CD4-positive, CD25-positive, alpha-beta regulatory T cell (primary cell): Measurements from ENCODE around the gene SLC6A19. TPM values are rescaled to one million over a fixed set of nuclear protein-coding genes. Genes with fewer than 3 reads are reported as not detected.

Experiments used
- ATAC-seq, 2 donors: fragments of 150-1000 bp; cut with Tn5 transposase; one replicate each; pipeline ENCODE4 v1.10.0; 2021; ENCODE audit warnings: low read depth in 2 of 2, moderate number of reproducible peaks in 2 of 2, moderate library complexity in 1 of 2
- DNase-seq, 3 donors: peaks; one replicate each; pipeline versions ENCODE4 v3.0.0 to v3.0.0-alpha.2; 2012 to 2022; ENCODE audit warnings: mixed read lengths in 1 of 3
- H3K27ac ChIP-seq: one replicate; pipeline ENCODE4 v1.7.0; 2013; ENCODE audit warnings: mild to moderate bottlenecking, low read length; ENCODE audit not compliant: insufficient read depth, poor library complexity, severe bottlenecking
- H3K27me3 ChIP-seq: one replicate; pipeline ENCODE4 v1.7.0; 2013; ENCODE audit warnings: low read length; ENCODE audit not compliant: control insufficient read depth, insufficient read depth
- H3K36me3 ChIP-seq: one replicate; pipeline ENCODE4 v1.7.0; 2013; ENCODE audit warnings: mild to moderate bottlenecking, low read length, moderate library complexity; ENCODE audit not compliant: control insufficient read depth, insufficient read depth
- H3K4me1 ChIP-seq: 2 replicates; pipeline ENCODE4 v1.7.0; 2013; ENCODE audit warnings: mild to moderate bottlenecking, low read length; ENCODE audit not compliant: insufficient read depth, control insufficient read depth, poor library complexity, severe bottlenecking
- H3K4me3 ChIP-seq: one replicate; pipeline ENCODE4 v1.7.0; 2013; ENCODE audit warnings: low read depth, mild to moderate bottlenecking, low read length, moderate library complexity
- H3K9me3 ChIP-seq, 2 experiments: 1 replicate in 1 of 2; 2 replicates in 1 of 2; pipeline ENCODE4 v1.7.0; 2013; ENCODE audit warnings: low read length in 2 of 2, mild to moderate bottlenecking in 1 of 2, moderate library complexity in 1 of 2; ENCODE audit not compliant: control insufficient read depth in 2 of 2
- H3K27ac Mint-ChIP-seq, 3 donors: one replicate each; pipeline ENCODE4 v1.8.0; 2020 to 2022; ENCODE audit warnings: mild to moderate bottlenecking in 3 of 3, mixed read lengths in 3 of 3, moderate library complexity in 2 of 3
- H3K27me3 Mint-ChIP-seq: one replicate; pipeline ENCODE4 v1.8.0; 2022; ENCODE audit warnings: mild to moderate bottlenecking, mixed read lengths
- H3K36me3 Mint-ChIP-seq: one replicate; pipeline ENCODE4 v1.8.0; 2020; ENCODE audit warnings: mixed read lengths
- H3K4me1 Mint-ChIP-seq, 4 donors: one replicate each; pipeline ENCODE4 v1.8.0; 2020 to 2022; ENCODE audit warnings: mixed read lengths in 4 of 4, mild to moderate bottlenecking in 1 of 4
- H3K4me3 Mint-ChIP-seq, 4 donors: one replicate each; pipeline ENCODE4 v1.8.0; 2020 to 2022; ENCODE audit warnings: mild to moderate bottlenecking in 4 of 4, mixed read lengths in 4 of 4, moderate library complexity in 3 of 4
- H3K9me3 Mint-ChIP-seq, 7 donors: one replicate each; pipeline ENCODE4 v1.8.0; 2020 to 2022; ENCODE audit warnings: mixed read lengths in 7 of 7, mild to moderate bottlenecking in 3 of 7, moderate library complexity in 2 of 7
- polyA plus RNA-seq, 4 donors: library from polyadenylated mRNA; unstranded; fragments of 300-500 nt; fragmentation: Illumina TruSeq; gene quantifications; one replicate each; pipeline ENCODE4 v1.2.3, GENCODE V29; 2021
- total RNA-seq: library from RNA; stranded (reverse); gene quantifications from one replicate; pipeline ENCODE4 v1.2.3, GENCODE V29; 2022

The SLC6A19 gene
- total and polyA plus RNA-seq, 5 donors from 2014 or later, result not detected

- H3K9me3 ChIP-seq, result no peaks in the 10 kb centered on the region
- Mint-ChIP-seq H3K4me3 (no peak overlapping the region), H3K27ac (peak overlapping the region in 1 of 3 donors; percentile 43), H3K36me3 (no peaks in the 10 kb centered on the region), H3K27me3 (peaks cover 4% of the 10 kb centered on the region), H3K4me1 (no peaks in the 10 kb centered on the region), H3K9me3 (peaks cover 0 to 2% (median 0%) of the 10 kb centered on the region in 7 donors)
- ATAC-seq, result no peak
- no peaks in the 10 kb centered on the region for H3K36me3 ChIP-seq
- no peaks in the 10 kb centered on the region for H3K27me3 ChIP-seq
- no peaks in the 10 kb centered on the region for H3K4me1 ChIP-seq
- no peak overlapping the region for H3K27ac ChIP-seq
- no peak overlapping the region for H3K4me3 ChIP-seq
- DNase-seq, result no peak
These were observed 5.4 kb downstream of the SLC6A19 start for GRCh38 chr5:1206521-1207412.

- ATAC-seq, result no peak
- no peak overlapping the region for H3K4me3 ChIP-seq
- Mint-ChIP-seq H3K4me1 (no peaks in the 10 kb centered on the region), H3K27me3 (peaks cover 4% of the 10 kb centered on the region), H3K9me3 (peaks cover 0 to 2% (median 0%) of the 10 kb centered on the region in 7 donors), H3K27ac (peak overlapping the region in 1 of 3 donors; percentile 21), H3K36me3 (no peaks in the 10 kb centered on the region), H3K4me3 (no peak overlapping the region)
- no peaks in the 10 kb centered on the region for H3K4me1 ChIP-seq
- no peaks in the 10 kb centered on the region for H3K9me3 ChIP-seq
- no peaks in the 10 kb centered on the region for H3K36me3 ChIP-seq
- no peak for DNase-seq
- no peak overlapping the region for H3K27ac ChIP-seq
- no peaks in the 10 kb centered on the region for H3K27me3 ChIP-seq
These were observed 6.2 kb downstream of the SLC6A19 start for GRCh38 chr5:1207555-1207954.

GRCh38 chr5:1208221-1208742, 6.9 kb downstream of the SLC6A19 start:
- Histone ChIP-seq H3K4me1 (no peaks in the 10 kb centered on the region), H3K27me3 (no peaks in the 10 kb centered on the region), H3K4me3 (no peak overlapping the region), H3K27ac (no peak overlapping the region), H3K36me3 (no peaks in the 10 kb centered on the region), H3K9me3 (no peaks in the 10 kb centered on the region)
- ATAC-seq, result no peak
- H3K4me1 Mint-ChIP-seq, result no peaks in the 10 kb centered on the region
- H3K36me3 Mint-ChIP-seq, result no peaks in the 10 kb centered on the region
- peak overlapping the region in 1 of 3 donors; percentile 21 for H3K27ac Mint-ChIP-seq
- peaks cover 0 to 2% (median 0%) of the 10 kb centered on the region in 7 donors for H3K9me3 Mint-ChIP-seq
- peaks cover 4% of the 10 kb centered on the region for H3K27me3 Mint-ChIP-seq
- H3K4me3 Mint-ChIP-seq, result no peak overlapping the region
- no peak for DNase-seq

- H3K27me3 ChIP-seq, result no peaks in the 10 kb centered on the region
- Mint-ChIP-seq H3K9me3 (peaks cover 0 to 2% (median 0%) of the 10 kb centered on the region in 7 donors), H3K4me1 (no peaks in the 10 kb centered on the region), H3K36me3 (no peaks in the 10 kb centered on the region), H3K4me3 (no peak overlapping the region), H3K27ac (no peak overlapping the region), H3K27me3 (peaks cover 4% of the 10 kb centered on the region)
- H3K4me3 ChIP-seq, result no peak overlapping the region
- ATAC-seq (no peak), DNase-seq (no peak)
- H3K4me1 ChIP-seq, result no peaks in the 10 kb centered on the region
- H3K9me3 ChIP-seq, result no peaks in the 10 kb centered on the region
- H3K27ac ChIP-seq, result no peak overlapping the region
- H3K36me3 ChIP-seq, result no peaks in the 10 kb centered on the region
These were observed 7.5 kb downstream of the SLC6A19 start for GRCh38 chr5:1208743-1209488.

GRCh38 chr5:1209489-1209852, 8.1 kb downstream of the SLC6A19 start:
- H3K27ac ChIP-seq, result no peak overlapping the region
- H3K36me3 Mint-ChIP-seq, result no peaks in the 10 kb centered on the region
- no peak overlapping the region for H3K4me3 Mint-ChIP-seq
- H3K27me3 ChIP-seq, result no peaks in the 10 kb centered on the region
- no peak for ATAC-seq
- DNase-seq, result no peak
- no peaks in the 10 kb centered on the region for H3K4me1 Mint-ChIP-seq
- H3K9me3 Mint-ChIP-seq, result peaks cover 0 to 2% (median 0%) of the 10 kb centered on the region in 7 donors
- H3K4me1 ChIP-seq, result no peaks in the 10 kb centered on the region
- peak overlapping the region in 1 of 3 donors; percentile 32 for H3K27ac Mint-ChIP-seq
- H3K4me3 ChIP-seq, result no peak overlapping the region
- no peaks in the 10 kb centered on the region for H3K36me3 ChIP-seq
- H3K27me3 Mint-ChIP-seq, result peaks cover 4% of the 10 kb centered on the region
- no peaks in the 10 kb centered on the region for H3K9me3 ChIP-seq

GRCh38 chr5:1209896-1210776, 8.7 kb downstream of the SLC6A19 start:
- DNase-seq (no peak), ATAC-seq (no peak)
- no peak overlapping the region for H3K27ac Mint-ChIP-seq

GRCh38 chr5:1210832-1211251, 9.4 kb downstream of the SLC6A19 start:
- no peaks in the 10 kb centered on the region for H3K4me1 ChIP-seq
- no peaks in the 10 kb centered on the region for H3K9me3 ChIP-seq
- Mint-ChIP-seq H3K4me3 (no peak overlapping the region), H3K36me3 (no peaks in the 10 kb centered on the region), H3K27me3 (peaks cover 4% of the 10 kb centered on the region), H3K27ac (no peak overlapping the region), H3K4me1 (no peaks in the 10 kb centered on the region), H3K9me3 (peaks cover 0 to 2% (median 0%) of the 10 kb centered on the region in 7 donors)
- H3K4me3 ChIP-seq, result no peak overlapping the region
- DNase-seq (no peak), ATAC-seq (no peak)
- no peak overlapping the region for H3K27ac ChIP-seq
- H3K27me3 ChIP-seq, result no peaks in the 10 kb centered on the region
- H3K36me3 ChIP-seq, result no peaks in the 10 kb centered on the region

More at GRCh38 chr5:1209896-1210776, 8.7 kb downstream of the SLC6A19 start:
- Mint-ChIP-seq H3K4me1 (no peaks in the 10 kb centered on the region), H3K36me3 (no peaks in the 10 kb centered on the region), H3K27me3 (peaks cover 4% of the 10 kb centered on the region), H3K9me3 (peaks cover 0 to 2% (median 0%) of the 10 kb centered on the region in 7 donors), H3K4me3 (no peak overlapping the region)
- Histone ChIP-seq H3K4me1 (no peaks in the 10 kb centered on the region), H3K4me3 (no peak overlapping the region), H3K9me3 (no peaks in the 10 kb centered on the region), H3K27ac (no peak overlapping the region), H3K27me3 (no peaks in the 10 kb centered on the region), H3K36me3 (no peaks in the 10 kb centered on the region)
